ENCODE data around the gene TSC22D2.

Gene TSC22D2

DNA sequence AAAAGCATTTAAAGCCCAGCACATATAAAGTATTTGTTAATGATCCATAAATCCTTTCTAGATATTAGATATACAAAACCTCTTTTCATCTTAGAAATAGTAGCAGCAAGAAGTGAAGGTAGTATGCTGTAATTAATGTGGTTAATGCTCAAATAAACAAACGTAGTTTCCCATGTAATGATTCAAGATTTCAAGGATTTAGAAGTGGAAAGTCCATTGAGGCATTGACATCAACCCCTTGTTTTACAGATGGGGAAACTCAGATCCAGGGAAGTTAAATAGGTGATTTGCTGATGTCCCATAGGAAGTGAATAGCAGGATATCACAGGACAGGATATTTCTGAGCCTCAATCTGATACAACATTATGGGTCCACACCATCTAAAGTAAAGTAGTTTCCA is 47.2 kb downstream of the TSC22D2 start:
- no peak overlapping the region for H3K4me3 ChIP-seq (ENCODE audit: low read depth, low read length)
- TF ChIP-seq, protein P1, sequence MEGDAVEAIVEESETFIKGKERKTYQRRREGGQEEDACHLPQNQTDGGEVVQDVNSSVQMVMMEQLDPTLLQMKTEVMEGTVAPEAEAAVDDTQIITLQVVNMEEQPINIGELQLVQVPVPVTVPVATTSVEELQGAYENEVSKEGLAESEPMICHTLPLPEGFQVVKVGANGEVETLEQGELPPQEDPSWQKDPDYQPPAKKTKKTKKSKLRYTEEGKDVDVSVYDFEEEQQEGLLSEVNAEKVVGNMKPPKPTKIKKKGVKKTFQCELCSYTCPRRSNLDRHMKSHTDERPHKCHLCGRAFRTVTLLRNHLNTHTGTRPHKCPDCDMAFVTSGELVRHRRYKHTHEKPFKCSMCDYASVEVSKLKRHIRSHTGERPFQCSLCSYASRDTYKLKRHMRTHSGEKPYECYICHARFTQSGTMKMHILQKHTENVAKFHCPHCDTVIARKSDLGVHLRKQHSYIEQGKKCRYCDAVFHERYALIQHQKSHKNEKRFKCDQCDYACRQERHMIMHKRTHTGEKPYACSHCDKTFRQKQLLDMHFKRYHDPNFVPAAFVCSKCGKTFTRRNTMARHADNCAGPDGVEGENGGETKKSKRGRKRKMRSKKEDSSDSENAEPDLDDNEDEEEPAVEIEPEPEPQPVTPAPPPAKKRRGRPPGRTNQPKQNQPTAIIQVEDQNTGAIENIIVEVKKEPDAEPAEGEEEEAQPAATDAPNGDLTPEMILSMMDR (IDR thresholded peaks at IDR 0.05; ENCODE audit: low read depth, low read length): no peak
- DNase-seq (ENCODE audit: low read depth): no peak

DNA sequence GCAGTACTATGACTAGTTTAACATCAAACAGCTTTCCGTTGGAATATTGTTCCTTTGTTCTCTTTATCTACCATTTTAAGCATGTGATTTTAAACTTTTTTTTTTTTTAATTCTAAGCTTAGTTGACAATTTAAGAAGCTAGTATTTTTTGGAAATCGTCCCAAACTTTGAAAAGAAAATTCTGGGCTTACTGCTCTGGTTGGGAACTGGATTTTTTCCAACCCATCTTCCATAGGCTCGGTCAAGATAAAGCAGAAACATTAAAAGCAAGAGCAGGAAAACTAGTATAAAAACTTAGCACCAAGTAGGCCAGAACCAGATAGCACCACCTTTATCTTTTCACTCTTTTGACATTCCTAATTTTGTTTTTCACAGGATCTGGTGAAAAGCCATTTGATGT is 49.9 kb downstream of the TSC22D2 start:
- no peak overlapping the region for H3K4me3 ChIP-seq (ENCODE audit: low read depth, low read length)
- TF ChIP-seq, protein P2, sequence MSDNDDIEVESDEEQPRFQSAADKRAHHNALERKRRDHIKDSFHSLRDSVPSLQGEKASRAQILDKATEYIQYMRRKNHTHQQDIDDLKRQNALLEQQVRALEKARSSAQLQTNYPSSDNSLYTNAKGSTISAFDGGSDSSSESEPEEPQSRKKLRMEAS (IDR thresholded peaks at IDR 0.05; ENCODE audit: low read depth, low read length): no peak
- TF ChIP-seq MYC (IDR thresholded peaks at IDR 0.05; ENCODE audit: low read depth, low read length): no peak
- no peak for TF ChIP-seq POLR2A (IDR thresholded peaks at IDR 0.05; ENCODE audit: extremely low read depth, insufficient read length)
- TF ChIP-seq, protein P1 (IDR thresholded peaks at IDR 0.05; ENCODE audit: low read depth, low read length): no peak
- no peak for DNase-seq (ENCODE audit: low read depth)

DNA sequence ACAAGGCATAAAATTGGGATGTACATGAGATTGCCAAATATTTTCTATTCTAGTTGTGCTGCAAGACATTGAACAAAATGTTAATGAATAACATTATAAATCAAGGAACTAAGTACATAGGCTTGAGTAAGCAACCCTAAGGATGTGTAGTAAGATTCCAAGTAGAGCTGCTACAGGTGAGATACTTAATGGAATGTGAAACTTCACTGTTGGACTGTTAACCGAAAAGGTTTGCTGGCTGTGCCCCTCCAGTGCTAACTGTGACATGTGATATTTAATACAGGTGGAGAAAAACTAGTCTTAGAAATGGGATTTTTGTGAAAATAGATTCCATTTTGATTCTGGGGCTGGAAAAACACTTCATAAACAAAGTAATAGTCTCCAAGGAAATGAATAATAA is 52.4 kb downstream of the TSC22D2 start:
- DNase-seq (ENCODE audit: low read depth): no peak
- TF ChIP-seq, protein P1 (IDR thresholded peaks at IDR 0.05; ENCODE audit: low read depth, low read length): no peak
- TF ChIP-seq POLR2A (IDR thresholded peaks at IDR 0.05; ENCODE audit: extremely low read depth, insufficient read length) (no peak), MYC (IDR thresholded peaks at IDR 0.05; ENCODE audit: low read depth, low read length) (no peak)
- TF ChIP-seq, protein P2 (IDR thresholded peaks at IDR 0.05; ENCODE audit: low read depth, low read length): no peak
- H3K4me3 ChIP-seq (ENCODE audit: low read depth, low read length): no peak overlapping the region

DNA sequence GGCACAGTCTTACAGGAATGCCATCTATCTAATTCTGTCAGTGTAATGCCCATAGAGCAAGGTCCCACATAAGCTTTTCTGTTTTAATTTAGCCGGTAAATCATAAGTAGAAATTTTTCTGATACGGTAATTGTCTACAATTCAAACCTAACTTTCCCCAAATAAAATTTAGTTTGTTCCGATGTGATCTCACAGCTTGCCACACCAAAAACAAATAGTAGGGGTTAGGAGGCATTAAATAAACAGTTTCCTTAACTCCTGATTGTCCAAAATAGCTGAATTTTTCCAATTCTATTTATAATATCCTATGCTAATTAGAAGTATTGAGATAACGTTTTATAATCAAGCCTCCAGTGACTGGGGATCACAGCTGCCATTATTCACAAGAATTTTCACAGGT is 53.3 kb downstream of the TSC22D2 start:
- no peak for DNase-seq (ENCODE audit: low read depth)
- no peak overlapping the region for H3K4me3 ChIP-seq (ENCODE audit: low read depth, low read length)
- TF ChIP-seq POLR2A (IDR thresholded peaks at IDR 0.05; ENCODE audit: extremely low read depth, insufficient read length): no peak
- no peak for TF ChIP-seq MYC (IDR thresholded peaks at IDR 0.05; ENCODE audit: low read depth, low read length)
- TF ChIP-seq, protein P2 (IDR thresholded peaks at IDR 0.05; ENCODE audit: low read depth, low read length): no peak
- TF ChIP-seq, protein P1 (IDR thresholded peaks at IDR 0.05; ENCODE audit: low read depth, low read length): no peak

DNA sequence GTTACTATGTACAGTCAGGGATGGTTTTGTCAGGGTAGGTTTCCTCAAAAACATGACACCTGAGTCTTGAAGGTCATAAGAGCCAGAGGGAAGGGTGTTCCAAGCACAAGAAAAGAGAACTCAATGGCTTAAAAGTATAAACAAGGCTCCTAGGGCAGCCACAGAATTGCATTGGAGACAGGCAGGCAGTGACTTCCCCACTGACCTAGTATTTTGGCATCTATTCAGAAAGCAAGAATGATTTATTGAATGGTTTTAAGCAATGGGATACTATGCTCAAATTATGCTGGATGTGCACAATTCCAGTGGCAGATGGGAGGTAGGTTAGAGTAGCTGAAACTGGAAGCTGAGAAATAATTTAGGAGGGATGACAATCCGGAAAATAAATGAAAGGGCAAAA is 54.0 kb downstream of the TSC22D2 start:
- no peak overlapping the region for H3K4me3 ChIP-seq (ENCODE audit: low read depth, low read length)
- no peak for DNase-seq (ENCODE audit: low read depth)
- TF ChIP-seq, protein P1 (IDR thresholded peaks at IDR 0.05; ENCODE audit: low read depth, low read length): no peak
- TF ChIP-seq MYC (IDR thresholded peaks at IDR 0.05; ENCODE audit: low read depth, low read length) (no peak), POLR2A (IDR thresholded peaks at IDR 0.05; ENCODE audit: extremely low read depth, insufficient read length) (no peak)
- TF ChIP-seq, protein P2 (IDR thresholded peaks at IDR 0.05; ENCODE audit: low read depth, low read length): no peak

DNA sequence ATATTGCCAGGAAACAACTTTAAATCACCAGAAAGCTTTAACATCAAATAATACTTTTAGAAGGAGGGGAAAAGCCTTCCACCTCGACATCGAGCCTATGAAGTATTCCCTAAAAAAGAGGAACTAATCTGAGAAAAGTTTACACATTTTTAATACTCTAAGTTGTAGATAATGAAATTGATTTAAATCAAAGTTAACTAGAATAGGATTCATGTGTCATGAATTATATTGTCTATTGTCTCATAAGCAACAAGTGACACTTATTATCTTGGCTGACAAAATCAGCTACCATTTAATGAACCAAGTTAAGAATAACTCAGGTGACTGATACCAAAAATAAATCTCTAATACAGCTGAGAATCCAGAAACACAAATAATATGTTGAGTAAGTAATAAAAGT is 56.6 kb downstream of the TSC22D2 start:
- no peak for TF ChIP-seq MYC (IDR thresholded peaks at IDR 0.05; ENCODE audit: low read depth, low read length)
- TF ChIP-seq, protein P1 (IDR thresholded peaks at IDR 0.05; ENCODE audit: low read depth, low read length): no peak
- no peak for TF ChIP-seq POLR2A (IDR thresholded peaks at IDR 0.05; ENCODE audit: extremely low read depth, insufficient read length)
- TF ChIP-seq, protein P2 (IDR thresholded peaks at IDR 0.05; ENCODE audit: low read depth, low read length): no peak
- no peak overlapping the region for H3K4me3 ChIP-seq (ENCODE audit: low read depth, low read length)
- DNase-seq (ENCODE audit: low read depth): no peak

Data from NB4 (cell line).